Prostate gland (tissue), 2 donors: ENCODE results near the gene GALNT3. TPM values are rescaled to one million over a fixed set of nuclear protein-coding genes. Genes with fewer than 3 reads are reported as not detected.

Source experiments
- DNase-seq: peaks from one replicate; pipeline ENCODE4 v3.0.0-alpha.2; 2019; ENCODE audit warnings: low spot score
- H3K27ac ChIP-seq, 2 donors: fragments of 200-600 bp; sonication (generic); 2 replicates each; pipeline ENCODE4 v1.5.1; 2017 to 2019
- H3K27me3 ChIP-seq: fragments of 200-600 bp; sonication (generic); replicated peaks from 2 replicates; pipeline ENCODE4 v1.5.1; 2019; ENCODE audit not compliant: insufficient read depth
- H3K36me3 ChIP-seq, 2 donors: fragments of 200-600 bp; sonication (generic); 1 replicate in 1 of 2; 2 replicates in 1 of 2; pipeline versions ENCODE4 v1.5.1 to v1.8.1; 2017 to 2019
- H3K4me1 ChIP-seq: fragments of 200-600 bp; sonication (generic); replicated peaks from 2 replicates; pipeline ENCODE4 v1.5.1; 2019
- H3K4me3 ChIP-seq, 2 donors: fragments of 200-600 bp; sonication (generic); 2 replicates each; pipeline ENCODE4 v1.5.1; 2017 to 2019
- H3K9me3 ChIP-seq: fragments of 200-600 bp; sonication (generic); 2 replicates; pipeline ENCODE4 v1.5.1; 2017
- POLR2A ChIP-seq: fragments of 450-650 bp; IDR thresholded peaks from one replicate; pipeline ENCODE4 v1.6.1; 2016; ENCODE audit warnings: antibody characterized with exemption, mild to moderate bottlenecking
- POLR2AphosphoS5 ChIP-seq: sonication (generic); formaldehyde crosslinking; IDR thresholded peaks from one replicate; pipeline ENCODE4 v1.6.1; 2017; ENCODE audit warnings: antibody characterized with exemption
- WGBS: methylation state at CpG from one replicate; pipeline ENCODE4 v1.1.5; 2018; 5-methylcytosine and 5-hydroxymethylcytosine counted together
- intact Hi-C: fragments of 100-400 bp; cut with DNase I; formaldehyde crosslinking; loops from one replicate; pipeline ENCODE4 v1.14.2; 2022
- total RNA-seq, 2 donors: library from RNA; depleted of rRNA; stranded (reverse); fragments of >200 nt; gene quantifications; one replicate each; pipeline ENCODE4 v1.1.0, GENCODE V29; 2016
- TF ChIP-seq, protein P1 (sequence below), 4 experiments: fragments of 200-600 bp in 2 of 4; fragments of 450-650 bp in 2 of 4; sonication (generic) in 2 of 4; IDR thresholded peaks; 1 replicate in 3 of 4; 2 replicates in 1 of 4; pipeline ENCODE4 v1.5.1; 2016 to 2019; ENCODE audit warnings: antibody characterized with exemption in 4 of 4, mild to moderate bottlenecking in 2 of 4, moderate library complexity in 2 of 4

Gene GALNT3
- total RNA-seq, 2 donors from 2014 or later: 24.5 to 69.9 TPM

DNA sequence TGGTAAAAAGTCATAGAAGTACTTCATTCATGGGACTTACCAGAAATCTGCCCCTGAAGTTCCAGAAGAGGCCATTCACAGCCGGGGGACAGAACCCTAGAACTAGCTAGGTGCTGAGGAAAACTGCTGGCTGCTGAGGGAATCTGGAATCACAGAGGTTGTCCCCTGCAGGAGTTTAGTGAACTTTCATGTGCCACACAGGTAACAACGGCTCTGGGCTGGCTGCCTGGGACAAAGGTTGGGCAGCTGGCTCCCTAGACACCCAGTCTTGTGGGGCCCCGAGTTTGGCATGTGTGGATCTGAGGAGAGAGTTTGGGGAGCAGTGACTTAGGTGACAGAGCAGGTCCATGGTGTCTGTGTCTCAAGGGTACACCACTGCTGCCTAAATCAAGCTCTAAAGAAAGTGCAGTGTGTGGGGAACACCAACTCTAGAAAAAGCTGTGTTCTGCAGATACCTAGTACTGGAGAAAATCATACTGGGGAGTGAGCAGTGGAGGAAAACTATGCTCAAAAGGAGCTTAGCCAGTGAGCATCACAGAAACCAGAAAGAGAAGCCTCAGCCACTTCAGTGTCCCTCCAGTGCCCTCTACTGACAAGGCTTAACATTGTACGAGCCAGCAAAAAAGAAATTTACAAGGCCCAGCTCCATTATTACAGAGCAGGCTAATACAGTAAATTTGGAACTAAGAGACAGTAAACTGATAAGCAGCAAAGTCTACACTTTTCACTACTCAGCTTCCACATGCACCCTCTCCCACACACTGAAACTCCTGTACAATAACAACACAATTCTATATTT, 15.2 kb downstream of the GALNT3 start:
- Histone ChIP-seq H3K27me3 (no peaks in the 10 kb centered on the region), H3K4me1 (peaks cover 7% of the 10 kb centered on the region), H3K36me3 (no peaks in the 10 kb centered on the region), H3K4me3 (no peak overlapping the region), H3K9me3 (no peaks in the 10 kb centered on the region), H3K27ac (no peak overlapping the region)
- DNase-seq: no peak
- TF ChIP-seq, protein P1, sequence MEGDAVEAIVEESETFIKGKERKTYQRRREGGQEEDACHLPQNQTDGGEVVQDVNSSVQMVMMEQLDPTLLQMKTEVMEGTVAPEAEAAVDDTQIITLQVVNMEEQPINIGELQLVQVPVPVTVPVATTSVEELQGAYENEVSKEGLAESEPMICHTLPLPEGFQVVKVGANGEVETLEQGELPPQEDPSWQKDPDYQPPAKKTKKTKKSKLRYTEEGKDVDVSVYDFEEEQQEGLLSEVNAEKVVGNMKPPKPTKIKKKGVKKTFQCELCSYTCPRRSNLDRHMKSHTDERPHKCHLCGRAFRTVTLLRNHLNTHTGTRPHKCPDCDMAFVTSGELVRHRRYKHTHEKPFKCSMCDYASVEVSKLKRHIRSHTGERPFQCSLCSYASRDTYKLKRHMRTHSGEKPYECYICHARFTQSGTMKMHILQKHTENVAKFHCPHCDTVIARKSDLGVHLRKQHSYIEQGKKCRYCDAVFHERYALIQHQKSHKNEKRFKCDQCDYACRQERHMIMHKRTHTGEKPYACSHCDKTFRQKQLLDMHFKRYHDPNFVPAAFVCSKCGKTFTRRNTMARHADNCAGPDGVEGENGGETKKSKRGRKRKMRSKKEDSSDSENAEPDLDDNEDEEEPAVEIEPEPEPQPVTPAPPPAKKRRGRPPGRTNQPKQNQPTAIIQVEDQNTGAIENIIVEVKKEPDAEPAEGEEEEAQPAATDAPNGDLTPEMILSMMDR (IDR thresholded peaks at IDR 0.05): peak in 1 of 4 experiments; percentile 18
- TF ChIP-seq POLR2AphosphoS5 (no peak), POLR2A (no peak)
- intact Hi-C loops: no loop called here
- WGBS: 85% methylated on average over 4 of the region's 4 CpGs

DNA sequence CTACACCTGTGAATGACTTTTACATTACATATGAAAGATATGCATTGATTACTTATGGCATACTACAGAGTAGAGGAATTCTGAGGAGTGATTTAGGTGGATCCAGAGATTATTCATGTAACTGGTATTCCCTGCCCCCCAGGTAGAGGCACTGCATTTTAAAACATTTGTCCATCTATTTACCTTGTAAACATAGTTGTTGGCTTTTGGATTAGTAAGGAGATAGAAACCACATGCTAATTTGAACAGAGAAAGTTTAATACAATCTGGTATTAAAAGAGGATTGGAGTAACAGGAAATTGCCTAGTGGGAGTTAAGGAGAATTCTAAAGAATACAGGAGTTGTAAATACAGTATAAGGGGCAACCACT, 15.9 kb downstream of the GALNT3 start:
- no peak for DNase-seq
- no peak overlapping the region for H3K4me3 ChIP-seq
- no peaks in the 10 kb centered on the region for H3K27me3 ChIP-seq
- TF ChIP-seq, protein P1 (IDR thresholded peaks at IDR 0.05): no peak
- TF ChIP-seq POLR2AphosphoS5 (no peak), POLR2A (no peak)
- no peaks in the 10 kb centered on the region for H3K36me3 ChIP-seq
- no peak overlapping the region for H3K27ac ChIP-seq
- H3K9me3 ChIP-seq: no peaks in the 10 kb centered on the region
- intact Hi-C loops: no loop called here
- H3K4me1 ChIP-seq: peaks cover 7% of the 10 kb centered on the region

DNA sequence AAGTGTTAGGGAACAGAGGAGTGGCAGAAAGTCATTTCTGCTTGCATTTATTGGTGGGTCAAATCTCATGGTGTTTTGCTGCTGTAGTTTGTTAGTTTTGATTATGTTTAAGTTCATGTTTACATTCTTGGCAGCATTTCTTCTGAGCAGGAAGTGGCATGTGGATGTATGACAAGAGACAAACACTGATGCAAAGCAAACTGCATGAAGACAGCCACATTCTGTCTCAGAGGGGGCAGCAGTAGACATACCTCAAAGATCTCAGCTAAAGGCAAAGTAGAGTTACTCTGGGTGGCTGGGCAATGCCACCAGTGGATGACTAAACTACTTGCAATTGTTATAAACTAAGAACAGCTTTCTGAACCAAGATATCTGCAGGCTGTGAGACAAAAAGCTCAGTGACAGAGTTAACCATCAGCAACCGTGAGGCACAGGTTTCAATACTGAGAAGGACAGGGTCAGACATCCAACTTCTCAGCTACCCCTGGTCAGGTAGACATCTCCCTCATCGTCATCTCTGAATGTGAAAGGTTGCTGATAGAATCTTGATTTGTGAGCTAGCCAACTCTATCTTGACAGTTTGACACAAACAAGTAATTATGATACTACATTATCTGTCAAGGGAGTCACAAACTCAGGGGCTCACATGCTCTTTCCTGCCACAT, 16.4 kb downstream of the GALNT3 start:
- no peak for DNase-seq
- Histone ChIP-seq H3K36me3 (no peaks in the 10 kb centered on the region), H3K27me3 (no peaks in the 10 kb centered on the region), H3K27ac (no peak overlapping the region), H3K4me3 (no peak overlapping the region), H3K4me1 (peaks cover 7% of the 10 kb centered on the region), H3K9me3 (no peaks in the 10 kb centered on the region)
- WGBS: 80% methylated on average over 2 of the region's 2 CpGs
- intact Hi-C loops: no loop called here
- TF ChIP-seq POLR2AphosphoS5 (no peak), POLR2A (no peak)
- TF ChIP-seq, protein P1 (IDR thresholded peaks at IDR 0.05): no peak

DNA sequence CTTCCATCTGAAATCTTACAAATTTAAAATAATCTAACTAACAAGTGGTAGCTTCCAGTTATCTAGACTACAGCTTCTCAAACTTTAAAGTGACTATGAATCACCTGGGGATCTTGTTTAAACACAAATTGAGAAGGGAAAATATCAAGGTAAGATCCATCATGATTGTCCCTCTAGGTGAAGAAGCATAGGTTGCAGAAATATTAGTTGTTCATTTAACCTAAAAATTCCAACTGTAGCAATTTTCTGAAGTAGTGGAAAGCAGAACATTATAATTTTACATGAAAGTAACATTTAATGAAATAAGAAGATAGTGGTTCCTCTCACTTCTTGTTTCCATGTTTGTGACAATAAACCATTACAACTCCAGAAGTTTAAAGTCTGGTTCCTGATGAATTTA, 17.3 kb downstream of the GALNT3 start:
- no peaks in the 10 kb centered on the region for H3K9me3 ChIP-seq
- no peak overlapping the region for H3K4me3 ChIP-seq
- no peaks in the 10 kb centered on the region for H3K27me3 ChIP-seq
- DNase-seq: no peak
- no peaks in the 10 kb centered on the region for H3K36me3 ChIP-seq
- TF ChIP-seq, protein P1 (IDR thresholded peaks at IDR 0.05): no peak
- no peak for TF ChIP-seq POLR2A
- TF ChIP-seq POLR2AphosphoS5: no peak
- intact Hi-C loops: no loop called here
- no peak overlapping the region for H3K27ac ChIP-seq
- peaks cover 7% of the 10 kb centered on the region for H3K4me1 ChIP-seq

DNA sequence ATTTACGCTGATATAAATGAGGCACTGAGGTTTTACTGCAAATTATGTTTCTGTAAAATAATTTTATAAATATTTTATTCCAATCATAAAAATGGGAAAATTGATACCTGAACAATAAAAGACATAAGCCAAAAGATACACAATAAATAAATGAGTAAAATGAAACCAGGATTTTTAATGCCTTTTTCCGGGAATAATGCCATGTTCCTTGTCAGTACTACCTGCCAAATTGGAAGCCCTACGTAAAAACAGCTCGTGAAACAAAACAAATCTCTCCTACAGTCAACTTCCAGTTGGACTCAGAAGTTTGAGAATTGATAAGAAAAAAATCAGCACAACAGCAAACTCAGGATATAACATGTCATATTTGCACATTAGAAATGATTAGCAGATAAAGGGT, 18.0 kb downstream of the GALNT3 start:
- DNase-seq: peak; percentile 20
- intact Hi-C loops: no loop called here
- no peaks in the 10 kb centered on the region for H3K36me3 ChIP-seq
- no peaks in the 10 kb centered on the region for H3K27me3 ChIP-seq
- H3K27ac ChIP-seq: no peak overlapping the region
- H3K4me1 ChIP-seq: peaks cover 7% of the 10 kb centered on the region
- H3K4me3 ChIP-seq: no peak overlapping the region
- 8% methylated on average over 4 of the region's 4 CpGs for WGBS
- TF ChIP-seq POLR2A: no peak
- TF ChIP-seq POLR2AphosphoS5: peak; percentile 58
- no peaks in the 10 kb centered on the region for H3K9me3 ChIP-seq
